Measurements from ENCODE around the gene LAMA5.

LAMA5 gene

GRCh38 chr20:62345681-62346370 is 21.3 kb downstream of the LAMA5 start:
- DNase-seq (ENCODE audit: low spot score) = no peak

- no peak for DNase-seq (ENCODE audit: low spot score)
Measured at GRCh38 chr20:62344782-62345181, 22.3 kb downstream of the LAMA5 start.

- no peak for DNase-seq (ENCODE audit: low spot score)
Measured at GRCh38 chr20:62344092-62344491, 23.0 kb downstream of the LAMA5 start.

GRCh38 chr20:62342910-62343309 is 24.2 kb downstream of the LAMA5 start:
- no peak for DNase-seq (ENCODE audit: low spot score)

- DNase-seq (ENCODE audit: low spot score) = no peak
Measured at GRCh38 chr20:62339647-62340062, 27.5 kb downstream of the LAMA5 start.

- no peak for DNase-seq (ENCODE audit: low spot score)
Measured at GRCh38 chr20:62338294-62338620, 28.9 kb downstream of the LAMA5 start.

GRCh38 chr20:62337558-62338293 is 29.4 kb downstream of the LAMA5 start:
- no peak for DNase-seq (ENCODE audit: low spot score)

- DNase-seq (ENCODE audit: low spot score) = no peak
Measured at GRCh38 chr20:62336775-62337557, 30.1 kb downstream of the LAMA5 start.

GRCh38 chr20:62336329-62336728 is 30.8 kb downstream of the LAMA5 start:
- DNase-seq (ENCODE audit: low spot score) = no peak

GRCh38 chr20:62335532-62335931 is 31.6 kb downstream of the LAMA5 start:
- no peak for DNase-seq (ENCODE audit: low spot score)

- no peak for DNase-seq (ENCODE audit: low spot score)
Measured at GRCh38 chr20:62334881-62335280, 32.2 kb downstream of the LAMA5 start.

- no peak for DNase-seq (ENCODE audit: low spot score)
Measured at GRCh38 chr20:62333820-62334595, 33.1 kb downstream of the LAMA5 start.

- no peak for DNase-seq (ENCODE audit: low spot score)
Measured at GRCh38 chr20:62332989-62333819, 33.9 kb downstream of the LAMA5 start.

- DNase-seq (ENCODE audit: low spot score) = no peak
Measured at GRCh38 chr20:62332421-62332820, 34.7 kb downstream of the LAMA5 start.

GRCh38 chr20:62331347-62331746 is 35.8 kb downstream of the LAMA5 start:
- DNase-seq (ENCODE audit: low spot score) = no peak

- no peak for DNase-seq (ENCODE audit: low spot score)
Measured at GRCh38 chr20:62330576-62331317, 36.4 kb downstream of the LAMA5 start.

- no peak for DNase-seq (ENCODE audit: low spot score)
Measured at GRCh38 chr20:62329389-62330377, 37.4 kb downstream of the LAMA5 start.

GRCh38 chr20:62328684-62329388 is 38.3 kb downstream of the LAMA5 start:
- DNase-seq (ENCODE audit: low spot score) = no peak

All from CD4-positive, alpha-beta T cell treated with Interleukin-15 for 4 hours (primary cell).